ENCODE measurements around the gene PTPRR.
"Not testable (repeated sequence)": the region's sequence is repeated elsewhere in the genome, so short reads cannot be mapped to it uniquely, and the experiment has no call there.

Gene PTPRR

DNA sequence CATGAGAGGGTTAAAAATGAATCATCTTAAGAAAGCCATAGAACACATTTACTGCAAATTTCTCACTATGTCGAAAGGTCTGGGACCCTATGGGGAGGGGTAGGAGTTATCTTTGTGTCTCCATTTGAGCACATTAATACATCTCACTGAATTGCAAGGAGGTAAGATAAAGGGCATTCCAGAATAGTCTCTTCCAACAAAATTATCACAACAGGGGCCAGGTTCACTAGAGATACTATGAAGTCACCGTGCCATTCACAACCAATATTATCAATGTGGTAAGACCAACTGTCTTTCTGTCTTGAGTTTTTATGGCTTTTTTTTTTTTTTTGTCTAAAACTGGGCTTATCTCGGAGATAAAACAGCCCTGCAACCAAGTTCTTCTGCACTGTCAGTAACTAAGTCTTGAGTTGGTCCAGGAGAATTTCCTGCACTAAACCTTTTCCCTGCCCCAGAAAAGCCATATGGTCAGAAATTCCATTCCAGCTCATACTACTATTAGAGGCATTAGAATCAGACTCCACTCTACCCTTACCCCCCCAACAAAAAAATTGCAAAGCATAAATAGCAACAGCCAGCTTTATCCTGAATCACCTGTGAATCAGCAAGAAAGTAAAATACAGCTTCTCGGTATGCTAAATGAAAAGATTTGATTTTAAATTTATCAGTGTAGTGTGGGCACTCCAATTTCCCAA is 79.7 kb downstream of the PTPRR start:
- DNase-seq (ENCODE audit: low read depth), result no peak

DNA sequence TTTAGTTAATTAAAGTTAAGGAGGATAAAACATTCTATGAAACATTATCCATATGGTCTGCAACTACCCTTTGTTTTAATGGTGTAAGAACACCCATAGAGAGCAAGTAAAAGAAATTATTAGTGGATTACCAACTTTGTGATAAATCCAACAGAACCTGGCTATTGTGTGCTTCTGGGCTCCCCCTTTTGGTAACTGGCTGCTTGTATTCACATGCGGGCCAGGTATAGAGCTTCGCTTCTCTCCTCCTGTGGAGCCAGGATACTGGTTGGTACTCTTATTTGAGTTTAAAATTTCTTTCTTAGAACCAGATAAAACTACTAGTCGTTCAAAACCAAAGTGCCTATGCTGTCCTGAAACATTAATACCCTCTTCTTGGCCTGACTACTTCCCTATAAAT is 81.0 kb downstream of the PTPRR start:
- DNase-seq (ENCODE audit: low read depth), result no peak

DNA sequence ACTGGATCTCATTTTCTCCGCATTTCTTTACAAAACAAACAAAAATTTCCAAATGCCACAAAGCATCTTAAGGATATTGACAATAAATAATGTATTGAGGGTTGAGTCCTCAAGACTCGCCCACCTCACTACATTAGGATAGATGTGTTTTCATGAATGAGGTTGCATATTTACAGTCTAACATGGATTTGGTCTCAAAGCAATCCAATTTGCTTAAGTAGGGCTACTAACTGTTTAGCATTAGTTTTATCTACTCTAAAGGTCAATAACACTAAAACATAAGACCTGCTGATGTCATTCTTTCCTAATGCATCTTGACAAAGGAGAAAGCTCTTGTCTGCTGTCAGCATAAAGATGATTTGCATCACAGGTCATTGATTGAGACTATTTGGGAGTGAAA is 82.4 kb downstream of the PTPRR start:
- DNase-seq (ENCODE audit: low read depth), result no peak

DNA sequence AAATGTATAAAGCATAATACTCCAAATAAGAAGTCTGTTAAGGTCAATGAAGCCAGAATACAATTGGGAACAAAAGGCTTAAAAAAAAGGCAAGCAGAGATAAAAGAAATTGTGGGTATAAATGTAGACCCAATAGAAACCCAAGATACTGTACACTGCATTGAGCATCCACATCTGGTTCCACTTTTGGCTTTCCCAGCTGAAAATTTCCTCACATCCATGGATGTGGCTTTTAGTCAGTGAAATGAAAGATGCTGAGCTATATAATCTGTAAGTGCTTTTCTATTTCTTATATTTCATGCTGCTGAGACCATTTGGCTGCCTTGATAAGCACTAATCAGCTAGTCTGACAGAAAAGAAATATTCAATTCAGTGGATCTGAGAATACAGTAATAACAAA is 83.5 kb downstream of the PTPRR start:
- DNase-seq (ENCODE audit: low read depth), result no peak

DNA sequence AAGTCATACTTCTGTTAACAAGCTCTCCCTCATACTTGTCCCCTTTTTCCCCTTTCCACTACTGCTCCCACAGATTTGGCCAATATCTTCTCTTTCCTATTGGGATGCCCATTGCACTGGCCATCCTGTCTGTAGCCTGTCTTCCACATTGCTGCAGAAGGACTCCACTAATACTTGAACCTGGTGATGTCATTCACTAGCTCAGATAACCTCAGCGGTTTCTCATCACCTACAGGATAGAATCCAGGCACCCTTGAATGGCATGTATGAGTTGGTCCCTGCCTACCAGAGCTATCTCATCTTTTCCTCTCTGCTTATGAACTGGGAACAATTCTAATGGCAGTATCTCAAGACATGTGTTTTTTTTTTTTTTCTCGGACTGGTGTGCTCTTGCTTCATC is 84.6 kb downstream of the PTPRR start:
- no peak for DNase-seq (ENCODE audit: low read depth)

DNA sequence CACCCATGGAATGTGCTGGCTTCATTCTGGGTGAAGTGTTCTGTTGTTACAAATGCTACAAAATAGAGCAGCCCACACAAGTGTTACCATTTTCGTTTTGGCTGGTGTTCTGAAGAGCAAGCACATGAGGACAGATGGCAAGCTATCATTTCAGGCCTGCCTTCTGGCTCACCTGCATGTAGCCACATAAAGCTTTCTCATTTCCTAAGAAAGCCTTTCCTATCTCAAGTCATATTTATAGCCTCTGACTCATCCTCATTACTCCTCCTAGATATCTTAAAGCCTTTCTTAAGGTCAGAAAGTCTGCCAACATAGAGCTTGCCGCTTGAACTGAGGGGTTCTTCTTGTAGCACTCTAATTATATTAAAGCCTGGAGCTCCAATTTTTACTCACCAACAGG is 89.0 kb downstream of the PTPRR start:
- DNase-seq (ENCODE audit: low read depth), result peak; percentile 8

GRCh38 chr12:70830221-70831061 is 90.1 kb downstream of the PTPRR start:
- DNase-seq (ENCODE audit: low read depth), result no peak

DNA sequence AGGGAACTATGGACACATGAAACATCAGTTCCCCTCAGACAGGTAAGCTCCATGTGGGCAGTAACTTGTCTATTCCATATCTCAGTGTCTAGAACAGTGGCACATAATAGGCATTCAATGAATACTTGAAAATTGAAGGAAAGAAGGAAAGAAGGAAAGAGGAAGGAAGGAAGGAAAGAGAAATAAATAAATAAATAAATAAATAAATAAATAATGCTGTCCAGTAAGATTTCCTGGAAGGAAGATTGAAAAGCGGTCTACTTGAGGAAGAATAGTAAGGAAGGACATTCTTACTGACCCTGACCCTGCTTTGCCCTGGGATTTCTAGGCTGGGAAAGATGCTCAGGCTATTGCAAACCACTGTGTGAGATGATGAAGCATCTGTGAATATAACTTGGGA is 91.5 kb downstream of the PTPRR start:
- DNase-seq (ENCODE audit: low read depth), result no peak

DNA sequence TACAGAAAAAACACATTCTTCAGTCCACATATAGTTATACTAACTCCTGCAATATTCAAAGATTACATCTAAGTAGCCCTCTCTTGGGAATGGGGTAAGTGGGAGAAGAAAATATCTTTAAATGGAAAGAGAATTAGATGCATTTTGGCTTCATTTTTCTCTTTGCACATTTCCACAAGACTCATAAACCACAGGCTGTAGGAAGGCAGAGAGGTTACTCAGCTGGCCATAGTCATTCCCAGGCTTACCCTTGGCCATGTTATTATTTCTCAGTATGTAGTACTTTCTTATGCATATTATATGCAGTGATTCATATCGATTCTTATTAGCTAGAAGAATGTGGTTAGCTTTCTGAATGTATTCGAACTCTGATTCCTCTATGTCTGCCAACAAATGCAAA is 92.2 kb downstream of the PTPRR start:
- DNase-seq (ENCODE audit: low read depth), result no peak

DNA sequence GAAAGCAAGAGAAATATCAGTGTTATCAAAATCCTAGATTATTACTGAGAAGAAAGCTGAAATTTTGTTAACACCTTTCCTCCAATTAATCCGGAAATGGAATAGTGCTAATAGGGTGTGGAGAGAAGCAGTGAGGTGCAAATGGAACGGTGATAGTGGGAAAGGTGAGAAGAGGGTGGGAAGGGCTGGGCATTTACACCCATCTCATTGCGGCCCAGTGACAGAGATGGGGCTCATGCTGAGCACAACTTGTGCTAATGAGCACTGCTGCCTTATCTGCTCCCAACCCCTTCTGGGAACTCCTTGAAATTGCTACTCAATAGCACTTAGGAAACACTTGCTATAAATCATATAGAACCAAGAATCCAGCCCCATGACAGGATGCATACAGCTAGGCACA is 94.4 kb downstream of the PTPRR start:
- DNase-seq (ENCODE audit: low read depth), result no peak

GRCh38 chr12:70824511-70824910 is 96.0 kb downstream of the PTPRR start:
- DNase-seq (ENCODE audit: low read depth), result no peak

DNA sequence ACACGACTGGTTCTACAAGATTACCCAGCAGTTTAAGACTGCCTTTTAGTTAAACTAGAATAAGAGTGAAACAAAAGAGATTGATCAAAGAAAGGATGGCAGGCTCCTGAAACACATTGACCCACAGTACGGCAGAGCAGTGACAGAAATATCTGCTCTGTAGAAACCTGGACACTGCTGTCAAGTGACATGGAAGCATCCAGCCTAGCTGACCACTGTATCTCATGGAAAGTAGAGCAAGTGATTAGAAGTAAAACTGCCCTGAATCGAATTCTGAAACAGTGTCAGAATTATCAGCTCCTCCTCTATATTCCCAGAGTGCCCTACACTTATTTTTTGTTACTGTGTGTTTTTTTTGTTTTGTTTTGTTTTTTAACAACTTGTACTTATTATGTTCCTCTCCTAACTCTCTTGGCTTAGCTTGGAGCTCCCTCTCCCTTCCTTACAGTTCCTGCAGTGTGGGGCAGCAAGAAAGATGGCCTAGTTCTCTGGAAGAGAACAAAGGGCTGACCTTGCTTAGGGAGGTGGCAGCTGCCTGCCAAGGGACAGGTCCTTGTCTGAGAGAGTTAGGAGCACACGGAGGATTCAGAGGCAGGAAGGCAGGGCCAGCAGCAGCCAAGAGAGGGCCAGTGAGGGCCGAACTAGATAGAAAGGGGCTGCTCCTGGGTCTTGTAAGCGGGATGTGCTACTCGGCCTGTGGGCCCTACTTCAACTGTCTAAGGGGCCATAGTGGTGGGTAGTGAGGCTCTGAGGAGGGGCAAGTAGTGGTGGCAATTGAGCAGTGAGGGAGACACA is 97.2 kb downstream of the PTPRR start:
- DNase-seq (ENCODE audit: low read depth), result no peak

DNA sequence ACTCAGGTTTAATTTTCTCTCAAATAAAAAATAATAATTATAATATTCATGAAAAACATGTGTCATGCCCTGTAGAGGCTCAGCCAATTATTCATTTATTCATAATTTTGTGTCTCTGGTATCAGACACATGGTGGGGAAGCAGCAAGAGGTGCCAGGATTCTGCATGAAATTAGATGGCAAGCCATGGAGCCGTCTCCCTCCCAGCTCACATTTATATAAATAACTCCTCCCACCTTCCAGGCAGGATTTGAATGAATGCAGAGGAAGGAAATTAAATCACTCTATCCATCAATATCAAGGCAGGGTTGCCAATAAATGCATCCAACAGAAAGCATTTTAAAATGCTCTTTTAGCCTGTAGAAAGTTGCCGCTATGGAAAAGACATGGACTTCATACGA is 98.1 kb downstream of the PTPRR start:
- no peak for DNase-seq (ENCODE audit: low read depth)

DNA sequence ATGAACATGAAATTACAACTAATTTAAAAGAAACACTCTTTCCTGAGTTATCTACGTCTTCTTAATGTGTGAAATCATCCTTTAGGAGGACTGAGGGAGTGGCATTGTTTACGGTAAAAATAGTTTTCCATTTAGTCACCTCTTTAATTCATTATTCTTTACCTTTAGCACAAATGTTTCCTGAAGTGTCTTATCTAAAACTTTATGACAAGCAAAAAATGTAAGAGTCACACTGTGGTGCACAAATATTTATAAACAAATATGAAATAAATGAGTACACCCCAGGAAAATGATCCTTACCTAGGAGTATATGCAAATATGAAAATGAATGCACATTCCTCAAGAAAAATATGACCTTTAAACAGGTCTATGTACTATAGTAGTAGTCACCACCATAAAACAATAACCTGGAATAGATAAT is 104.6 kb downstream of the PTPRR start:
- DNase-seq (ENCODE audit: low read depth), result peak; percentile 6

- DNase-seq (ENCODE audit: low read depth), result no peak
Observed at GRCh38 chr12:70815056-70815455, 105.5 kb downstream of the PTPRR start.

- no peak for DNase-seq (ENCODE audit: low read depth)
Observed at GRCh38 chr12:70813559-70813958, 107.0 kb downstream of the PTPRR start.

GRCh38 chr12:70812136-70812535 is 108.4 kb downstream of the PTPRR start:
- DNase-seq (ENCODE audit: low read depth), result no peak

GRCh38 chr12:70809887-70810286 is 110.7 kb downstream of the PTPRR start:
- no peak for DNase-seq (ENCODE audit: low read depth)

GRCh38 chr12:70807993-70808392 is 112.5 kb downstream of the PTPRR start:
- not testable (repeated sequence) for DNase-seq (ENCODE audit: low read depth)

GRCh38 chr12:70806827-70807226 is 113.7 kb downstream of the PTPRR start:
- DNase-seq (ENCODE audit: low read depth), result no peak

GRCh38 chr12:70806043-70806442 is 114.5 kb downstream of the PTPRR start:
- no peak for DNase-seq (ENCODE audit: low read depth)

GRCh38 chr12:70798016-70798783 is 122.3 kb downstream of the PTPRR start:
- no peak for DNase-seq (ENCODE audit: low read depth)
